ENCODE results near the gene TLE6.
A peak's percentile ranks its signal among the peaks of the same experiment; 100 is the strongest.
"Not testable (repeated sequence)": the region's sequence is repeated elsewhere in the genome, so short reads cannot be mapped to it uniquely, and the experiment has no call there.

The TLE6 gene

GRCh38 chr19:3008994-3009393 lies 31.6 kb downstream of the TLE6 start:
- H3K27ac Mint-ChIP-seq: no peak overlapping the region
- H3K9me3 Mint-ChIP-seq: no peaks in the 10 kb centered on the region
- no peaks in the 10 kb centered on the region for H3K4me1 Mint-ChIP-seq

GRCh38 chr19:3010871-3011270 lies 33.5 kb downstream of the TLE6 start:
- H3K9me3 Mint-ChIP-seq: no peaks in the 10 kb centered on the region
- no peak overlapping the region for H3K27ac Mint-ChIP-seq
- H3K27me3 Mint-ChIP-seq: no peaks in the 10 kb centered on the region
- H3K36me3 Mint-ChIP-seq: peaks cover 7% of the 10 kb centered on the region
- no peak overlapping the region for H3K4me3 Mint-ChIP-seq
- no peaks in the 10 kb centered on the region for H3K4me1 Mint-ChIP-seq

More at GRCh38 chr19:3008994-3009393, 31.6 kb downstream of the TLE6 start:
- Mint-ChIP-seq H3K27me3 (no peaks in the 10 kb centered on the region), H3K4me3 (no peak overlapping the region), H3K36me3 (peaks cover 5% of the 10 kb centered on the region)

- not testable (repeated sequence) for H3K27me3 Mint-ChIP-seq, H3K36me3 Mint-ChIP-seq, H3K9me3 Mint-ChIP-seq, H3K4me3 Mint-ChIP-seq, H3K4me1 Mint-ChIP-seq, H3K27ac Mint-ChIP-seq
These were observed 34.7 kb downstream of the TLE6 start for GRCh38 chr19:3012059-3012458.

GRCh38 chr19:3012621-3013262 lies 35.4 kb downstream of the TLE6 start:
- H3K9me3 Mint-ChIP-seq: no peaks in the 10 kb centered on the region
- H3K36me3 Mint-ChIP-seq: peaks cover 5% of the 10 kb centered on the region
- no peaks in the 10 kb centered on the region for H3K27me3 Mint-ChIP-seq
- no peak overlapping the region for H3K27ac Mint-ChIP-seq
- no peaks in the 10 kb centered on the region for H3K4me1 Mint-ChIP-seq
- H3K4me3 Mint-ChIP-seq: no peak overlapping the region

GRCh38 chr19:3013263-3013725 lies 35.9 kb downstream of the TLE6 start:
- Mint-ChIP-seq H3K4me3 (no peak overlapping the region), H3K4me1 (no peaks in the 10 kb centered on the region), H3K9me3 (no peaks in the 10 kb centered on the region), H3K36me3 (peaks cover 5% of the 10 kb centered on the region), H3K27me3 (no peaks in the 10 kb centered on the region), H3K27ac (no peak overlapping the region)

- H3K36me3 Mint-ChIP-seq: peaks cover 5% of the 10 kb centered on the region
- H3K4me3 Mint-ChIP-seq: no peak overlapping the region
- no peak overlapping the region for H3K27ac Mint-ChIP-seq
- no peaks in the 10 kb centered on the region for H3K9me3 Mint-ChIP-seq
- no peaks in the 10 kb centered on the region for H3K4me1 Mint-ChIP-seq
- no peaks in the 10 kb centered on the region for H3K27me3 Mint-ChIP-seq
These were observed 36.8 kb downstream of the TLE6 start for GRCh38 chr19:3014135-3014534.

GRCh38 chr19:3015126-3016057 lies 38.0 kb downstream of the TLE6 start:
- no peak overlapping the region for H3K27ac Mint-ChIP-seq

GRCh38 chr19:3017923-3018322 lies 40.6 kb downstream of the TLE6 start:
- H3K36me3 Mint-ChIP-seq: peaks cover 5% of the 10 kb centered on the region
- H3K4me3 Mint-ChIP-seq: no peak overlapping the region
- H3K9me3 Mint-ChIP-seq: no peaks in the 10 kb centered on the region
- H3K27ac Mint-ChIP-seq: no peak overlapping the region
- peaks cover 5% of the 10 kb centered on the region for H3K4me1 Mint-ChIP-seq
- H3K27me3 Mint-ChIP-seq: no peaks in the 10 kb centered on the region

More at GRCh38 chr19:3015126-3016057, 38.0 kb downstream of the TLE6 start:
- Mint-ChIP-seq H3K4me1 (no peaks in the 10 kb centered on the region), H3K4me3 (no peak overlapping the region), H3K27me3 (no peaks in the 10 kb centered on the region), H3K9me3 (no peaks in the 10 kb centered on the region), H3K36me3 (peaks cover 5% of the 10 kb centered on the region)

- H3K9me3 Mint-ChIP-seq: no peaks in the 10 kb centered on the region
- H3K4me1 Mint-ChIP-seq: peaks cover 13% of the 10 kb centered on the region
- no peak overlapping the region for H3K4me3 Mint-ChIP-seq
- no peaks in the 10 kb centered on the region for H3K27me3 Mint-ChIP-seq
- H3K27ac Mint-ChIP-seq: no peak overlapping the region
- peaks cover 2% of the 10 kb centered on the region for H3K36me3 Mint-ChIP-seq
These were observed 42.0 kb downstream of the TLE6 start for GRCh38 chr19:3019211-3019854.

GRCh38 chr19:3020321-3020960 lies 43.1 kb downstream of the TLE6 start:
- Mint-ChIP-seq H3K27me3 (no peaks in the 10 kb centered on the region), H3K36me3 (no peaks in the 10 kb centered on the region), H3K27ac (no peak overlapping the region), H3K4me1 (peaks cover 22% of the 10 kb centered on the region), H3K9me3 (no peaks in the 10 kb centered on the region), H3K4me3 (no peak overlapping the region)

- Mint-ChIP-seq H3K4me1 (peaks cover 30% of the 10 kb centered on the region), H3K9me3 (no peaks in the 10 kb centered on the region), H3K27me3 (no peaks in the 10 kb centered on the region), H3K36me3 (no peaks in the 10 kb centered on the region), H3K27ac (no peak overlapping the region), H3K4me3 (peak overlapping the region; percentile 72)
These were observed 47.1 kb downstream of the TLE6 start for GRCh38 chr19:3024509-3024869.

GRCh38 chr19:3024870-3025548 lies 47.6 kb downstream of the TLE6 start:
- Mint-ChIP-seq H3K4me1 (peaks cover 35% of the 10 kb centered on the region), H3K27me3 (no peaks in the 10 kb centered on the region)

GRCh38 chr19:3025549-3025886 lies 48.2 kb downstream of the TLE6 start:
- no peak overlapping the region for H3K4me3 Mint-ChIP-seq
- H3K4me1 Mint-ChIP-seq: peaks cover 37% of the 10 kb centered on the region
- no peak overlapping the region for H3K27ac Mint-ChIP-seq
- H3K9me3 Mint-ChIP-seq: no peaks in the 10 kb centered on the region
- H3K27me3 Mint-ChIP-seq: no peaks in the 10 kb centered on the region
- no peaks in the 10 kb centered on the region for H3K36me3 Mint-ChIP-seq

More at GRCh38 chr19:3024870-3025548, 47.6 kb downstream of the TLE6 start:
- peak overlapping the region; percentile 72 for H3K4me3 Mint-ChIP-seq
- no peaks in the 10 kb centered on the region for H3K36me3 Mint-ChIP-seq
- H3K27ac Mint-ChIP-seq: no peak overlapping the region
- H3K9me3 Mint-ChIP-seq: no peaks in the 10 kb centered on the region

GRCh38 chr19:3026768-3027167 lies 49.4 kb downstream of the TLE6 start:
- H3K36me3 Mint-ChIP-seq: no peaks in the 10 kb centered on the region
- no peak overlapping the region for H3K4me3 Mint-ChIP-seq
- peaks cover 37% of the 10 kb centered on the region for H3K4me1 Mint-ChIP-seq
- H3K9me3 Mint-ChIP-seq: no peaks in the 10 kb centered on the region
- H3K27ac Mint-ChIP-seq: no peak overlapping the region
- H3K27me3 Mint-ChIP-seq: no peaks in the 10 kb centered on the region

- no peaks in the 10 kb centered on the region for H3K27me3 Mint-ChIP-seq
- H3K4me1 Mint-ChIP-seq: peaks cover 37% of the 10 kb centered on the region
These were observed 49.9 kb downstream of the TLE6 start for GRCh38 chr19:3027292-3027691.

More at GRCh38 chr19:3027292-3027691, 49.9 kb downstream of the TLE6 start:
- H3K36me3 Mint-ChIP-seq: no peaks in the 10 kb centered on the region
- H3K27ac Mint-ChIP-seq: no peak overlapping the region
- peak overlapping the region; percentile 59 for H3K4me3 Mint-ChIP-seq
- H3K9me3 Mint-ChIP-seq: no peaks in the 10 kb centered on the region
